Testis (tissue), 3 donors: ENCODE measurements around the gene GABBR2. TPM values are rescaled to one million over a fixed set of nuclear protein-coding genes. Genes with fewer than 3 reads are reported as not detected.

Source experiments
- DNase-seq: peaks from one replicate; pipeline ENCODE4 v3.0.0-alpha.2; 2019
- H3K27ac ChIP-seq, 2 donors: fragments of 200-600 bp; sonication (generic); one replicate each; pipeline ENCODE4 v1.5.1; 2019
- H3K27me3 ChIP-seq: fragments of 200-600 bp; sonication (generic); one replicate; pipeline ENCODE4 v1.5.1; 2019
- H3K36me3 ChIP-seq: fragments of 200-600 bp; sonication (generic); one replicate; pipeline ENCODE4 v1.5.1; 2017; ENCODE audit warnings: low read depth; ENCODE audit errors: missing control alignments
- H3K4me1 ChIP-seq: fragments of 200-600 bp; sonication (generic); one replicate; pipeline ENCODE4 v1.5.1; 2019
- H3K4me3 ChIP-seq, 2 donors: fragments of 200-600 bp; sonication (generic); one replicate each; pipeline ENCODE4 v1.5.1; 2017 to 2019
- H3K9me3 ChIP-seq: fragments of 200-600 bp; sonication (generic); one replicate; pipeline ENCODE4 v1.5.1; 2017
- CTCF ChIP-seq, 3 experiments: fragments of 450-650 bp in 2 of 3; fragments of 200-600 bp in 1 of 3; sonication (generic) in 1 of 3; IDR thresholded peaks; one replicate each; pipeline ENCODE4 v1.5.1; 2016 to 2019; ENCODE audit warnings: antibody characterized with exemption in 3 of 3, mild to moderate bottlenecking in 2 of 3, moderate library complexity in 1 of 3
- POLR2A ChIP-seq: fragments of 450-650 bp; IDR thresholded peaks from one replicate; pipeline ENCODE4 v1.6.1; 2017; ENCODE audit warnings: antibody characterized with exemption, mild to moderate bottlenecking, moderate library complexity
- WGBS, 2 donors: methylation state at CpG; one replicate each; pipeline ENCODE4 v1.1.5; 2018; 5-methylcytosine and 5-hydroxymethylcytosine counted together
- intact Hi-C: fragments of 100-400 bp; cut with DNase I; formaldehyde crosslinking; loops from one replicate; pipeline ENCODE4 v1.15.1; 2023; ENCODE audit warnings: low total_unique reads
- polyA plus RNA-seq: library from polyadenylated mRNA; stranded (reverse); fragments of 350-450 nt; fragmentation: Illumina TruSeq; extraction: RNeasy Lipid Tissue Mini Kit (QIAGEN cat#74804); gene quantifications from one replicate; pipeline ENCODE4 v1.2.3, GENCODE V29; 2014; ENCODE audit warnings: low read depth, low replicate concordance; ENCODE audit not compliant: insufficient read depth
- total RNA-seq, 2 donors: library from RNA; depleted of rRNA; stranded (reverse); fragments of >200 nt; gene quantifications; one replicate each; pipeline ENCODE4 v1.2.3, GENCODE V29; 2016

Gene GABBR2
- total and polyA plus RNA-seq, 3 donors from 2014 or later = 3.0 to 8.1 (median 6.9) TPM

- no peak for DNase-seq
- Histone ChIP-seq H3K27ac (no peak overlapping the region), H3K4me1 (no peaks in the 10 kb centered on the region), H3K9me3 (no peaks in the 10 kb centered on the region), H3K36me3 (no peaks in the 10 kb centered on the region), H3K4me3 (no peak overlapping the region), H3K27me3 (no peaks in the 10 kb centered on the region)
- WGBS, 2 donors = 76 to 82% methylated on average over 7 of the region's 7 CpGs
- intact Hi-C loops = no loop called here
- TF ChIP-seq POLR2A = no peak
- TF ChIP-seq CTCF (IDR thresholded peaks at IDR 0.05) = no peak
Measured at GRCh38 chr9:98550206-98550820, 158.4 kb downstream of the GABBR2 start.

- Histone ChIP-seq H3K9me3 (no peaks in the 10 kb centered on the region), H3K36me3 (no peaks in the 10 kb centered on the region), H3K27ac (no peak overlapping the region), H3K4me3 (no peak overlapping the region), H3K27me3 (no peaks in the 10 kb centered on the region), H3K4me1 (no peaks in the 10 kb centered on the region)
- DNase-seq = no peak
- WGBS, 2 donors = 83 to 85% methylated on average over 3 of the region's 3 CpGs
- intact Hi-C loops = no loop called here
- TF ChIP-seq POLR2A = no peak
- no peak for TF ChIP-seq CTCF (IDR thresholded peaks at IDR 0.05)
Measured at GRCh38 chr9:98549401-98549800, 159.3 kb downstream of the GABBR2 start.

- Histone ChIP-seq H3K4me1 (no peaks in the 10 kb centered on the region), H3K27ac (no peak overlapping the region), H3K9me3 (no peaks in the 10 kb centered on the region), H3K27me3 (no peaks in the 10 kb centered on the region), H3K36me3 (no peaks in the 10 kb centered on the region), H3K4me3 (no peak overlapping the region)
- no peak for DNase-seq
- 88 to 100% methylated on average over 2 of the region's 2 CpGs for WGBS, 2 donors
- intact Hi-C loops = no loop called here
- TF ChIP-seq POLR2A (no peak), CTCF (IDR thresholded peaks at IDR 0.05) (no peak)
Measured at GRCh38 chr9:98547606-98548005, 161.1 kb downstream of the GABBR2 start.

- intact Hi-C loops = no loop called here
- Histone ChIP-seq H3K4me3 (no peak overlapping the region), H3K27ac (no peak overlapping the region), H3K36me3 (no peaks in the 10 kb centered on the region), H3K27me3 (no peaks in the 10 kb centered on the region), H3K9me3 (no peaks in the 10 kb centered on the region), H3K4me1 (no peaks in the 10 kb centered on the region)
- WGBS, 2 donors = 80 to 84% methylated on average over 4 of the region's 4 CpGs
- no peak for DNase-seq
- TF ChIP-seq CTCF (IDR thresholded peaks at IDR 0.05) (no peak), POLR2A (no peak)
Measured at GRCh38 chr9:98545021-98545420, 163.7 kb downstream of the GABBR2 start.

GRCh38 chr9:98541684-98542230, 167.0 kb downstream of the GABBR2 start:
- Histone ChIP-seq H3K4me3 (no peak overlapping the region), H3K4me1 (no peaks in the 10 kb centered on the region), H3K27ac (no peak overlapping the region), H3K9me3 (no peaks in the 10 kb centered on the region), H3K27me3 (no peaks in the 10 kb centered on the region), H3K36me3 (no peaks in the 10 kb centered on the region)
- no peak for DNase-seq
- 86 to 92% methylated on average over 16 of the region's 16 CpGs for WGBS, 2 donors
- intact Hi-C loops = no loop called here
- TF ChIP-seq POLR2A (no peak), CTCF (IDR thresholded peaks at IDR 0.05) (no peak)
